Right cardiac atrium (tissue), 5 donors: ENCODE measurements around the gene JAM2. TPM values are rescaled to one million over a fixed set of nuclear protein-coding genes. Genes with fewer than 3 reads are reported as not detected.

Experiments
- ATAC-seq, 2 donors: fragments of 200-7000 bp; cut with Tn5 transposase; one replicate each; pipeline versions ENCODE4 v1.8.0 to v1.9.1; 2020; ENCODE audit warnings: moderate library complexity in 2 of 2, mild to moderate bottlenecking in 1 of 2
- DNase-seq, 3 donors: peaks; one replicate each; pipeline ENCODE4 v3.0.0-alpha.2; 2020
- H3K27ac ChIP-seq: one replicate; pipeline ENCODE4 v1.5.1; 2013; ENCODE audit warnings: mild to moderate bottlenecking, low read length, control low read depth, moderate library complexity
- H3K27me3 ChIP-seq: one replicate; pipeline ENCODE4 v1.6.1; 2013; ENCODE audit not compliant: control insufficient read depth, insufficient read depth
- H3K4me1 ChIP-seq: one replicate; pipeline ENCODE4 v1.6.1; 2013; ENCODE audit warnings: low read length; ENCODE audit not compliant: control insufficient read depth, insufficient read depth
- H3K4me3 ChIP-seq: one replicate; pipeline ENCODE4 v1.5.1; 2013; ENCODE audit warnings: low read length, control low read depth
- H3K9me3 ChIP-seq: one replicate; pipeline ENCODE4 v1.6.1; 2013; ENCODE audit warnings: low read length; ENCODE audit not compliant: control insufficient read depth
- WGBS: extraction: QIAGEN DNeasy Blood & Tissue Kit; methylation state at CpG from one replicate; pipeline ENCODE4 v1.1.7; 2013; 5-methylcytosine and 5-hydroxymethylcytosine counted together
- intact Hi-C, 4 donors: fragments of 100-400 bp; cut with DNase I; formaldehyde crosslinking; loops; one replicate each; pipeline versions ENCODE4 v1.11.0 to v1.14.0; 2022 to 2023
- polyA plus RNA-seq: library from polyadenylated mRNA; stranded (reverse); fragments of 200-250 nt; gene quantifications from one replicate; pipeline ENCODE4 v1.2.3, GENCODE V29; 2013
- total RNA-seq, 4 donors: library from RNA; stranded (reverse); fragmentation: NEBNext Ultra II Directional; extraction: Animal tissue kit (Norgen Biotek cat#: 25700); gene quantifications; one replicate each; pipeline ENCODE4 v1.2.1, GENCODE V29; 2021
- donor health status: healthy with polysubstance abuse.
- donor health status: DM: no; HTN: yes; CAD: no.
- donor health status: DM: no; HTN: no; CAD: no.
- donor health status: DM: no; HTN: yes; CAD: no; lungs with severe emphysema.
- donor health status: DM: yes; HTN: yes; CAD: no.

Gene JAM2
- total and polyA plus RNA-seq, 5 donors: 26.2 to 49.5 (median 28.4) TPM

GRCh38 chr21:25717491-25718147, 78.6 kb downstream of the JAM2 start:
- Histone ChIP-seq H3K4me1 (peaks cover 4% of the 10 kb centered on the region), H3K9me3 (no peaks in the 10 kb centered on the region), H3K27me3 (no peaks in the 10 kb centered on the region), H3K4me3 (no peak overlapping the region), H3K27ac (peak overlapping the region; percentile 58)
- WGBS: 73% methylated on average over 5 of the region's 5 CpGs
- DNase-seq (no peak), ATAC-seq (peak; percentile 43 to 80)
- intact Hi-C loops: no loop called here

- Histone ChIP-seq H3K4me3 (no peak overlapping the region), H3K9me3 (no peaks in the 10 kb centered on the region), H3K4me1 (peaks cover 4% of the 10 kb centered on the region), H3K27ac (no peak overlapping the region), H3K27me3 (no peaks in the 10 kb centered on the region)
- DNase-seq: no peak
- WGBS: 83% methylated on average over 3 of the region's 3 CpGs
- ATAC-seq: peak; percentile 32 to 66
- intact Hi-C loops: no loop called here
Measured at GRCh38 chr21:25721987-25722386, 82.9 kb downstream of the JAM2 start.

- Histone ChIP-seq H3K9me3 (no peaks in the 10 kb centered on the region), H3K27ac (peak overlapping the region; percentile 29), H3K4me3 (no peak overlapping the region), H3K4me1 (peaks cover 4% of the 10 kb centered on the region), H3K27me3 (no peaks in the 10 kb centered on the region)
- no peak for ATAC-seq
- intact Hi-C loops: no loop called here
- DNase-seq: no peak
- WGBS: 70% methylated on average over 3 of the region's 3 CpGs
Measured at GRCh38 chr21:25722631-25723030, 83.6 kb downstream of the JAM2 start.

- H3K4me3 ChIP-seq: no peak overlapping the region
- peak overlapping the region; percentile 42 for H3K27ac ChIP-seq
- WGBS: 67% methylated on average over 6 of the region's 6 CpGs
- peaks cover 2% of the 10 kb centered on the region for H3K4me1 ChIP-seq
- H3K27me3 ChIP-seq: no peaks in the 10 kb centered on the region
- no peaks in the 10 kb centered on the region for H3K9me3 ChIP-seq
- intact Hi-C loops: loop anchor here in 1 of 4 donors (10.0 kb wide), 1 partner anchor 127 kb away; the partner anchor contains the start of gene MRPL39
- no peak for DNase-seq
- ATAC-seq: no peak
Measured at GRCh38 chr21:25732091-25732760, 93.2 kb downstream of the JAM2 start.

GRCh38 chr21:25733859-25734653, 95.0 kb downstream of the JAM2 start:
- 2% methylated on average over 30 of the region's 30 CpGs for WGBS
- peaks cover 2% of the 10 kb centered on the region for H3K4me1 ChIP-seq
- peak in 1 of 3 donors; percentile 74 for DNase-seq
- no peaks in the 10 kb centered on the region for H3K9me3 ChIP-seq
- peak overlapping the region; percentile 89 for H3K27ac ChIP-seq
- H3K27me3 ChIP-seq: no peaks in the 10 kb centered on the region
- peak overlapping the region; percentile 65 for H3K4me3 ChIP-seq
- intact Hi-C loops: loop anchor here in 1 of 4 donors (10.0 kb wide), 1 partner anchor 129 kb away; the partner anchor contains the start of gene MRPL39
- peak; percentile 17 to 32 for ATAC-seq

- intact Hi-C loops: loop anchor here in 1 of 4 donors (10.0 kb wide), 1 partner anchor 130 kb away; the partner anchor contains the start of gene MRPL39
- under 1% methylated on average over 10 of the region's 10 CpGs for WGBS
- peak overlapping the region; percentile 89 for H3K27ac ChIP-seq
- H3K4me3 ChIP-seq: peak overlapping the region; percentile 65
- H3K4me1 ChIP-seq: peaks cover under 1% of the 10 kb centered on the region
- H3K27me3 ChIP-seq: no peaks in the 10 kb centered on the region
- H3K9me3 ChIP-seq: no peaks in the 10 kb centered on the region
- no peak for DNase-seq
- ATAC-seq: no peak
Measured at GRCh38 chr21:25734654-25734903, 95.5 kb downstream of the JAM2 start.

- Histone ChIP-seq H3K9me3 (no peaks in the 10 kb centered on the region), H3K4me3 (peak within 1 kb of the TSS; percentile 65), H3K4me1 (no peaks in the 10 kb centered on the region), H3K27ac (peak within 1 kb of the TSS; percentile 92), H3K27me3 (no peaks in the 10 kb centered on the region)
- DNase-seq (peak; percentile 97 to 98 (median 98)), ATAC-seq (peak; percentile 97)
- intact Hi-C loops: loop anchor here in 1 of 4 donors (10.0 kb wide), 1 partner anchor 130 kb away; the partner anchor contains the start of gene MRPL39
- under 1% methylated on average over 64 of the region's 64 CpGs for WGBS
Measured at GRCh38 chr21:25734904-25735645, 96.0 kb downstream of the JAM2 start, which contains the start of the genes ATP5PF and GABPA. ATP5PF (minus strand) TSS chr21:25734904; CDS start chr21:25729794, 5,110 bp downstream. GABPA (plus strand) TSS chr21:25734972; CDS start chr21:25741599, 6,627 bp downstream.

GRCh38 chr21:25735646-25736597, 96.9 kb downstream of the JAM2 start:
- ATAC-seq: peak; percentile 81 to 85
- peak overlapping the region; percentile 65 for H3K4me3 ChIP-seq
- no peaks in the 10 kb centered on the region for H3K27me3 ChIP-seq
- H3K4me1 ChIP-seq: no peaks in the 10 kb centered on the region
- peak; percentile 90 to 95 (median 95) for DNase-seq
- no peaks in the 10 kb centered on the region for H3K9me3 ChIP-seq
- H3K27ac ChIP-seq: peak overlapping the region; percentile 92
- intact Hi-C loops: loop anchor here in 1 of 4 donors (10.0 kb wide), 1 partner anchor 131 kb away; the partner anchor contains the start of gene MRPL39
- WGBS: under 1% methylated on average over 48 of the region's 48 CpGs

- no peak overlapping the region for H3K4me3 ChIP-seq
Measured at GRCh38 chr21:25737421-25737820, 98.4 kb downstream of the JAM2 start.

More at GRCh38 chr21:25737421-25737820, 98.4 kb downstream of the JAM2 start:
- H3K27ac ChIP-seq: no peak overlapping the region
- WGBS: 61% methylated on average over 1 of the region's 1 CpG
- H3K27me3 ChIP-seq: no peaks in the 10 kb centered on the region
- H3K9me3 ChIP-seq: no peaks in the 10 kb centered on the region
- H3K4me1 ChIP-seq: no peaks in the 10 kb centered on the region
- no peak for DNase-seq
- ATAC-seq: no peak
- intact Hi-C loops: loop anchor here in 1 of 4 donors (10.0 kb wide), 1 partner anchor 133 kb away; the partner anchor contains the start of gene MRPL39
